ENCODE data around the gene RNPS1. TPM values are rescaled to one million over a fixed set of nuclear protein-coding genes. Genes with fewer than 3 reads are reported as not detected.

The RNPS1 gene
- polyA plus RNA-seq, 1 donor from 2014 or later, result 180 TPM

GRCh38 chr16:2250652-2251295 is 17.2 kb downstream of the RNPS1 start:
- Histone ChIP-seq H3K9me3 (ENCODE audit: low read length) (no peaks in the 10 kb centered on the region), H3K4me2 (ENCODE audit: low read length) (no peak overlapping the region), H4K20me1 (ENCODE audit: insufficient read depth) (no peaks in the 10 kb centered on the region), H3K4me3 (ENCODE audit: low read length) (peak overlapping the region; percentile 64), H3K27ac (ENCODE audit: low read length) (no peak overlapping the region), H3F3A (ENCODE audit: insufficient read depth, low read length, poor library complexity, severe bottlenecking) (no peaks in the 10 kb centered on the region), H3K9ac (ENCODE audit: low read length) (peak overlapping the region; percentile 59), H3K79me2 (replicated peaks; ENCODE audit: insufficient read depth, low read length) (peaks cover 4% of the 10 kb centered on the region), H3K27me3 (ENCODE audit: insufficient read depth, low read depth, low read length) (no peaks in the 10 kb centered on the region), H3K36me3 (ENCODE audit: insufficient read depth, low read length) (no peaks in the 10 kb centered on the region), H3K9me2 (ENCODE audit: insufficient read depth, low read length) (no peaks in the 10 kb centered on the region), H2AFZ (ENCODE audit: low read depth, low read length) (no peak overlapping the region)
- TF ChIP-seq SMC3 (conservative IDR thresholded peaks at IDR 0.05; ENCODE audit: poor library complexity) (no peak), EZH2 (IDR thresholded peaks at IDR 0.05; ENCODE audit: borderline replicate concordance, insufficient read depth, low read length, poor library complexity, severe bottlenecking) (no peak), MXI1 (conservative IDR thresholded peaks at IDR 0.05; ENCODE audit: poor library complexity, severe bottlenecking) (no peak), REST (IDR thresholded peaks at IDR 0.05; ENCODE audit: borderline replicate concordance) (no peak), TAF1 (IDR thresholded peaks at IDR 0.05; ENCODE audit: low read depth) (no peak)

GRCh38 chr16:2246301-2246885 is 21.5 kb downstream of the RNPS1 start:
- Histone ChIP-seq H3K36me3 (ENCODE audit: insufficient read depth, low read length) (no peaks in the 10 kb centered on the region), H3F3A (ENCODE audit: insufficient read depth, low read length, poor library complexity, severe bottlenecking) (no peaks in the 10 kb centered on the region), H3K9ac (ENCODE audit: low read length) (no peak overlapping the region), H3K27ac (ENCODE audit: low read length) (no peak overlapping the region), H3K4me2 (ENCODE audit: low read length) (no peak overlapping the region), H3K27me3 (ENCODE audit: insufficient read depth, low read depth, low read length) (no peaks in the 10 kb centered on the region), H3K9me3 (ENCODE audit: low read length) (no peaks in the 10 kb centered on the region), H3K4me3 (ENCODE audit: low read length) (no peak overlapping the region), H2AFZ (ENCODE audit: low read depth, low read length) (no peak overlapping the region), H3K79me2 (replicated peaks; ENCODE audit: insufficient read depth, low read length) (peaks cover 4% of the 10 kb centered on the region), H4K20me1 (ENCODE audit: insufficient read depth) (no peaks in the 10 kb centered on the region), H3K9me2 (ENCODE audit: insufficient read depth, low read length) (no peaks in the 10 kb centered on the region)
- TF ChIP-seq POLR2AphosphoS5 (IDR thresholded peaks at IDR 0.05), result no peak
- TF ChIP-seq EP300 (conservative IDR thresholded peaks at IDR 0.05; ENCODE audit: poor library complexity, severe bottlenecking), result no peak
- no peak for TF ChIP-seq SMC3 (conservative IDR thresholded peaks at IDR 0.05; ENCODE audit: poor library complexity)
- TF ChIP-seq EZH2 (IDR thresholded peaks at IDR 0.05; ENCODE audit: borderline replicate concordance, insufficient read depth, low read length, poor library complexity, severe bottlenecking), result no peak
- TF ChIP-seq RAD21 (conservative IDR thresholded peaks at IDR 0.05), result no peak
- TF ChIP-seq CTCF (IDR thresholded peaks at IDR 0.05; ENCODE audit: poor library complexity, severe bottlenecking), result no peak
- TF ChIP-seq MXI1 (conservative IDR thresholded peaks at IDR 0.05; ENCODE audit: poor library complexity, severe bottlenecking), result no peak
- no peak for TF ChIP-seq TAF1 (IDR thresholded peaks at IDR 0.05; ENCODE audit: low read depth)
- no peak for TF ChIP-seq REST (IDR thresholded peaks at IDR 0.05; ENCODE audit: borderline replicate concordance)
